Measurements from ENCODE around the gene HTR3B. TPM values are rescaled to one million over a fixed set of nuclear protein-coding genes. Genes with fewer than 3 reads are reported as not detected.

HTR3B gene
- total RNA-seq, 4 donors from 2014 or later, result not detected

GRCh38 chr11:113952070-113952469 is 47.5 kb downstream of the HTR3B start:
- TF ChIP-seq, protein P1, sequence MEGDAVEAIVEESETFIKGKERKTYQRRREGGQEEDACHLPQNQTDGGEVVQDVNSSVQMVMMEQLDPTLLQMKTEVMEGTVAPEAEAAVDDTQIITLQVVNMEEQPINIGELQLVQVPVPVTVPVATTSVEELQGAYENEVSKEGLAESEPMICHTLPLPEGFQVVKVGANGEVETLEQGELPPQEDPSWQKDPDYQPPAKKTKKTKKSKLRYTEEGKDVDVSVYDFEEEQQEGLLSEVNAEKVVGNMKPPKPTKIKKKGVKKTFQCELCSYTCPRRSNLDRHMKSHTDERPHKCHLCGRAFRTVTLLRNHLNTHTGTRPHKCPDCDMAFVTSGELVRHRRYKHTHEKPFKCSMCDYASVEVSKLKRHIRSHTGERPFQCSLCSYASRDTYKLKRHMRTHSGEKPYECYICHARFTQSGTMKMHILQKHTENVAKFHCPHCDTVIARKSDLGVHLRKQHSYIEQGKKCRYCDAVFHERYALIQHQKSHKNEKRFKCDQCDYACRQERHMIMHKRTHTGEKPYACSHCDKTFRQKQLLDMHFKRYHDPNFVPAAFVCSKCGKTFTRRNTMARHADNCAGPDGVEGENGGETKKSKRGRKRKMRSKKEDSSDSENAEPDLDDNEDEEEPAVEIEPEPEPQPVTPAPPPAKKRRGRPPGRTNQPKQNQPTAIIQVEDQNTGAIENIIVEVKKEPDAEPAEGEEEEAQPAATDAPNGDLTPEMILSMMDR (IDR thresholded peaks at IDR 0.05; ENCODE audit: low read depth), result no peak

- TF ChIP-seq, protein P1 (IDR thresholded peaks at IDR 0.05; ENCODE audit: low read depth), result no peak
Measured at GRCh38 chr11:113952588-113952987, 48.0 kb downstream of the HTR3B start.

- TF ChIP-seq, protein P1 (IDR thresholded peaks at IDR 0.05; ENCODE audit: low read depth), result no peak
Measured at GRCh38 chr11:113954235-113954634, 49.6 kb downstream of the HTR3B start.

GRCh38 chr11:113956986-113957385 is 52.4 kb downstream of the HTR3B start:
- TF ChIP-seq, protein P1 (IDR thresholded peaks at IDR 0.05; ENCODE audit: low read depth), result no peak

DNA sequence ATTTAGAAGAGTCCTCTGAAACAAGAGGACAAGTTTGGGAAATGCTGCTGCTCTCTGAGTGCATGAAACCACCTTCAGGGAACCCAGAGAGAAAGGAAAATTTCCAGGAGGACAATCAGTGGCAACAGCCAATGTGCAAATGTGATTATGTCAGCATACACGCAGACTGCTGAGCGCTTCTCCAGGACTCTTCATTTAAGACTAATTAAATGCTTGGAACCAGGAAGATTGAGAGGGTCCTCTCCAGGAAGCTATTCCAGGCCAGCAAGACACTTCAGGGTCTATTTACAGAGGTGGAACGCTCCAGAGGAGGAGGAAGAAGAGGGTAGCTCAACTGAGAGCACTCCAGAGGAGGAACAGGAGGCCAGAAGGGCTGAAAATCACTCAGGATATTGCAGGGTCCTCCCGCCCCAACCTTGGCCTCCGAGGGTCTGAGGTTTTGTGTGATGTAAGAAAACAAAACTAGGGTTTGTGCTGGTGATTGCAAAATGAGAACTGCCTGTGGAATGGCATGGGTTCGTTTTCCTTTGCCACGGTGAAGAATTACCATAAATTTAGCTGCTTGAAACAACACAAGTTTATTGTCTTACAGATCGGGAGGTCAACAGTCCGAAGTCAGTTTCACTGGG is 56.2 kb downstream of the HTR3B start:
- TF ChIP-seq, protein P1 (IDR thresholded peaks at IDR 0.05; ENCODE audit: low read depth), result no peak

DNA sequence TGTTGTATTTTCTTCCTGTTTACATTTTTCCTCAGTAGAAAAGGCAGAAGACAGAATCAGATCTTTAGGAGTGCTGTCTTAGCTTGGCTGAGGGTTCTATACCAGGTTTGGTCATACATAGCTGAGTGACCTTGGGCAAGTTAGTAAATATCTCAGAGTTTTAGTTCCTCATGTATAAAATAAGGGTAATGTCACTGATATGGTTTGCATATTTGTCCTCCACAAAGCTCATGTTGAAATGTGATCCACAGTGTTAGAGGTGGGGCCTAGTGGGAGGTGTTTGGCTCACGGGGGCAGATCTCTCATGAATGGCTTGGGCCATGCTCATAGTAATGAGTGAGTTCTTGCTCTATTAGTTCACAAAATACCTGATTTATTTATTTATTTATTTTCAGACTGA is 62.8 kb downstream of the HTR3B start:
- TF ChIP-seq, protein P1 (IDR thresholded peaks at IDR 0.05; ENCODE audit: low read depth), result no peak

- TF ChIP-seq, protein P1 (IDR thresholded peaks at IDR 0.05; ENCODE audit: low read depth), result no peak
Measured at GRCh38 chr11:113971506-113972195, 67.1 kb downstream of the HTR3B start.
